NCI-H128 (cell line): Measurements from ENCODE around the gene RBM6.

ENCODE experiments used
- DNase-seq: peaks from one replicate; lab custom pipeline; 2025; ENCODE audit not compliant: unreplicated experiment; lab: John Stamatoyannopoulos, UW

The RBM6 gene

GRCh38 chr3:50088725-50089608 lies 149.0 kb downstream of the RBM6 start, which contains the start of gene RBM5:
RBM5 (plus strand) TSS chr3:50088919; CDS start chr3:50090435, 1,516 bp downstream.
- peak; percentile 45 for DNase-seq

- no peak for DNase-seq
These were observed 149.6 kb downstream of the RBM6 start for GRCh38 chr3:50089609-50089945.

GRCh38 chr3:50090984-50091383 lies 151.0 kb downstream of the RBM6 start:
- DNase-seq = no peak

DNA sequence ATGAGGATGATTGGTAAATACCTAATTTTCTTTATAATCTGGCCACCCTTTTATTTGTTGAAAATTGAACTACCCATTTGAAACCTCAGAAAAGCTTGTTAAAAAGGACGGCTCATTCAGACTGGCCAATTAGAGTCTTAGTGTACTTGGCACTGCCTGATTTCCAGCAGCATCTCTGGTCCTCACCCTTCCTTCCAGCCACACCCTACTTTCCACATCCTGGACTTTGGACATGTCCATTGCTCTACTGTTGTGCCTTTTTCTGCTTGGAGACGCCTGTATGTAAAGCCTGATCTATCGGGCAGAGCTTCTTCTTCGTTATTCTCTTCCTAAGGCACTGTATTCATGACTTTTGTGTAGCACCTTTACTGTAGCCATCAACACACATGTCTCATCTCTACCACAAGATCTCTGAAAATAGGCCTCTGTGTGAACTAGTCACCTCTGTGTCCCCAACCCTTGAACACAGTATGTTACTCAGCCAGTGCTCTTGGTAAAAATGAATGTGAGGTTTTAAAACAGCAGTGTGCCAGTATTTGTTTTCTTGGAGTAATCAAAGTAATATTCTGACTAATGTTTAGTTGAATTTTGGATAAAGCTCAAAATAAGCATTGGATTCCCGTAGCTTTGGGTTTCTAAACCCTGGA lies 155.5 kb downstream of the RBM6 start:
- DNase-seq = no peak

- DNase-seq = no peak
These were observed 160.4 kb downstream of the RBM6 start for GRCh38 chr3:50100386-50100785.

DNA sequence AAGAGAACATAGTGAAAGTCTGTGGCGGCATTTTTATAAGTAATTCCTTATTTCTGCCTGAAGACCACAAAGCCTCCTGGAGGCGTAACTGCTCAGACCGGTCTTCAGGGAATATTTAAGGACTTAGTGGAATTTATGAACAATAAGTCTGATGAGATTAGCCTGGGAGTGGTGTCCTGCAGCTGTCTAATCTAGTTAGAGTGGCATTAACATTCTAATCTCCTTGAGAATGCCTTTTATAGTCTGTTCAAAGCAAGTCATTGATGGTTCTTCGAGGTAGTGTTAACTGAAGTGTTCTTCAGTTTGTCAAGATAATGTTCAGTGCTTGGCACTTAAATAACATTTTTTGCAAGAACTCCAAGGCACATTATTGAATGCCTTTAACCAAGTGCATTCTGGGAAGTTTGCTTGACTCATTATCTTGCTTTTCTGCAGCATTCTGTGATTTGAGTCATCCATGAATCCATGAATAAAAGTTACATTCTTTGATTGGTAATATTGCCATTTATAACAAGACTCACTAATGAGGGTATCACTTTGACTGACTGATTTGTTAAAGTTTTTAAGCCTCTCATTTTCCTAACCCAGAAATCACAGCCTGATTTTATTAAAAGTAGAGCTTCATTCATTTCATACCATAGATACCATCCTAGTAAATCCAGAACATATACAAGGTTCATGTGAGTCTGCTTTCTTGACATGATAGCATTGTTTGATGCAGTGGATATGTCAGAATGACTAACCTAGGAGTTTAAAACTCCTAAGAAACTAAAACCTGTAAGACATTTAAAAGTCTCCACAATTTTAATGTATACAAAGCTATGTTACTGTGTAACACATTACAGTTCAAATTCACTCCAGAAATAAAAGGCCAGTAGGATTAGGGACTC lies 161.3 kb downstream of the RBM6 start:
- DNase-seq = no peak

DNA sequence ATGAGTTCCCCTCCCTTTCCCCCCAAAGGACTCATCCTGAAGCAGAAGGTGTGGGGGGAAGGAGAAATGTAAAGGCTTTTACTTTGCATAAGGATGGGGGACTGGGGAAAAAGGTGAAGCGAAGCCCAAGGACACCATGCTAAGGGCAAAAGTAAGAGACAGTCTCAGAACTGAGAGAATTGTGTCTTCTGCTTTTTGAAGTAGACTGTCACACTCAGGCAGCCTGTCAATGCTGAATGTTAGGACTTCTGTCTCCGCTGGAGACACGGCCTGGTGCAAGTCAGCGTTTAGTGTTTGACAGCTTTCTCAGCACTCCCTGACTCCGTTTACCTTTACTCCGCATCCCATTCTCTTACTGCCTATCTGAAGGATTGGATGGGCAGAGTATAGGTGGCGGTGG lies 162.6 kb downstream of the RBM6 start:
- DNase-seq = no peak

- DNase-seq = no peak
These were observed 171.8 kb downstream of the RBM6 start for GRCh38 chr3:50111757-50112156.

DNA sequence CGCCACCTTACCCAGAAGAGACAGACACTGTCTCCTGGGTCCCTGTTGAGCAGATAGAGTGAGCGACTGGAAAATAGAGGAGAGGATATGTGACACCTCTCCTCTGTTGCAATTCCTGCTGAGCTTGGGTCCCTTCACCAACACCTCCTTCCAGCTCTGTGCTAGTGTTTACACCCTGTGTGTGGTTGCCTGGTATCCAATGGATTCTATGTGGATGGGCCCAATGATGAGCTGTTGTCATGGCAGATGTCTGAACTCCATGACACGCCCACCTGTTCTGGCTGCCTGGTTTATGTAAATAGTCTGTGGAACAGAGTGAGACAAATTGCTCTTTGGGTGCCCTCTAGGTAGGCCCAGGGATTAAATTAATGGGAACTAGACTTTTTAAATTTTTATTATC lies 172.5 kb downstream of the RBM6 start:
- DNase-seq = no peak

- DNase-seq = no peak
These were observed 177.2 kb downstream of the RBM6 start for GRCh38 chr3:50117120-50117519.

- DNase-seq = no peak
These were observed 178.3 kb downstream of the RBM6 start for GRCh38 chr3:50118237-50118636.

GRCh38 chr3:50119786-50120185 lies 179.8 kb downstream of the RBM6 start:
- DNase-seq = no peak

DNA sequence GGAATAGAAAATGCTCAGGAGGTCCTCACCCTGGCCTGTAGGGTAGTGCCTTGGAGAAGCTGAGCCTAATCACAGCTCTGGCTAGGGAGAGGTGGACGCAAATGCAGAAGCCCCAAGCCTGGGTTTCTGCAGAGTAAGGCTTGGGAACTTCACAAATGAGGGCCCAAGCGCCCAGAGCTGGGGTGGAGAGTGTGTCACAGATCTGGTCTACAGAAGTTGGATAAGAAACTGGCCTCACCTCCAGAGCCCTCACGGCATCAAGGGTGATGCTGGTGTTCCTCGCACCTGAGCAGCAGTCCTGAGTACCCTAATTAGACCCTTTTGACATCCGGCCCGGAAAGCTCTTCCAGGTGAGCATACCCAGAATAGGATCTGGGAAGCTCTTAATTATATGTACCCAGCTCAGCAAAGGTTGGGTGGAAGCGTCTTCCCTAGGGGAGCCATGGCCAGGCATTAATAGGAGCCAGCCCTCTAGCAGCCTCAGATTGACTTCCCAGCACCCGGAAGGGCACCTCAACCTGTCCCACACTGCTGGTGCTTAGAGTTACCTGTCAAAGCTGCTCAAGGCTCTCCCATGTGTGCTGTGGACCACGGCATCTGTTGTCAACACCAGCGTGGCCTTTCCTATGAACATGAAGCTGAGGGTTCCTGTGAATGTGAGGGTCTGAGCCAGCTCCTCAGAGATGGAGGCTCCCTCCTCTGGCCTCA lies 180.6 kb downstream of the RBM6 start:
- no peak for DNase-seq

- no peak for DNase-seq
These were observed 181.4 kb downstream of the RBM6 start for GRCh38 chr3:50121072-50122032.

GRCh38 chr3:50122071-50122470 lies 182.1 kb downstream of the RBM6 start:
- no peak for DNase-seq

DNA sequence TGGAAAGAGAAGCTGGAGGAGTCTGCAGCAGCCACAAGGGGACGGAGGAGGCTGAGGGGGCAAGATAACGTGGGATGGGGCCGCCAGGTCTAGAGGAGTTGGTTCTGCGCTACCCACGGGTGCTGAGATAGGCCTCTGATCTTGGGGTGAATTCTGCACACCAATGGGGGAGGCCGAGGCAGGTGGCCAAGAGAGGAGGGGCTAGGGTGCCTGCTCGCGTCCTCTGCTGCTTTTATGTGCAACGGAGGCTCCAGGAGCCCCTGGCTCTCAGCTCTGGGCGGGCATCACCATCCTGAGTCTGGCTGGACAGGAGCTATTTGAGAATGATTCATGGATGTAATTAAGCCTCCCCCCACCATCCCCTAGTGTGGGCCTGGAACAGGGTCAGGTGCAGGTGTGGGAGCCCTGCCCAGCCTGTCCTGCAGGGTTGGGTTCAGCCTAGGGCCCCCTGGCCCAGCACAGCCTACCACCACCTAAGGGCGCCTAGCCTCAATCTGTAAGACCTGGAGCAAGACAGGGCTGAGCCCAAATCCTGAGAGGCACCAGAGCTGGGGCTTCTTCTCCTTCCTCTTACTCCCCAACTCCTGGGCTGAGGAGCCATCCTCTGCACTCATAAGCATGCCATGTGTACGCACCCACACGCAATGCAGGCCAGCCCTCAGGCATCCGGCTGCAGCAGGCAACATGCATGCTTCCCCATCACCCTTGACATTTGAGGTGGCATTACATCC lies 182.9 kb downstream of the RBM6 start:
- no peak for DNase-seq

DNA sequence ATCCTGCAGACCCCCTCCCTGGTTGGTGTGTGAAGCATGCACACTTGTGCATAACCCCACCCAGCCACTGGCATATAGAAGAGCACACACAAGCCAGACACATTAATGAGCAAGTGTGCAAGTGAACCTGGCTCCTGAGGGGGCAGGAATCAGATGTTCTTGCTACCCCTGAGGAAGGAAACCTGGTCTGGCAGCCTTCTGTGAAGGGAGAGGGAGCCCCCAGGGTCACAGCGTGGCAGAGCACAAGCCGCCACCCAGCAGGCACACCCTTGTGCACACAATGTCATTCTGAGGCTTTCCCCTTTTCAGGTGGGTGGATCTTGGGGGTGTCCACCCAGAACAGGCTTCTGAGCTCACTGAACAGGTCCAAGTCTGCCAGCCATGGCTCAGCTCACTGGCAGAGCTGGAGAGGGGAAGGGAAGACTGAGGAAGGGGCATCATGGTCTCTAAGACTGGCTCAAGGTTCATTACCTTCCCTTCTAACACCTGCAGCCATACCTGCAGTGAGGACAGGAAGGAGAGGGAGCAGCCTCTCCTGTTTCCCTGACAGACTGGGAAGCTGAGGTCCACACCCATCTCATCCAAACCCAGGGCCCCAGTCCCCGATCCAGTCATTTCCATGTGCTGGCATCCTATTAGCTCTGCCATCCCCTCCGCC lies 183.6 kb downstream of the RBM6 start:
- DNase-seq = no peak

DNA sequence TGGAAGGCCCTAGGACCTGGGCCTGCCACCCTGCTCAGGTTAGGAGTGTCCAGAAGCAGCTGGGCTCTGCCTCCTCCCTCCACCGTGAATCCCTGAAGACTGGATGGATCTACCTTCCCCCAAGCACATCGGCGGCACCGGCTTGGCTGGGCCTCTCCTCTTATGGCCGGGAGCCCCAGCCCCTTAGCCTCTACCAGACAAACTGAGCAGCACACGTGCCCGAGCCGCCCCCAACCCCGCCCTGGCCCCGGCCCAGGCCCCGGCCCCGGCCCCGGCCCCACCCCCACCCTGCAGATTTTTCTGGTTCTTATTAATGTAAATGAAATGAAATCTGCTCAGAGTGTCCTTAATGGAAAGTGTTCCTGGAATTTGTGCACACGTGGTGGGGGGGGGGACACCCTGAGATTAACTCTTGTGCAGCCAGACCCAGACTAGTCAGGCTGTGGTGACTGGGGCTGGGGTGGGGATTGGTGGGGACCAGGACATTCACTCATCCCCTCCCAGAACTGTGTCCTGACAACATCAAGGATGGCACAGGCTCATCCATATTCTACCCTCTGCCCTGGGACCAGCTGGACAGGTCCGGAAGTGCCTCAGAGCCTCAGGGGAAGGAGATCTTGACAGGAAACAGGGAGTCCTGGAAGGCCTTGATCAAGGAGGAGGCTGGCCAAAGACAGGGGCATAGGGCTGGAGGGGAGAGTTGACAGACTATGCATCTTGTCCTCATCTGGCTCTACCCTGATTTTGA lies 184.3 kb downstream of the RBM6 start:
- no peak for DNase-seq
